ENCODE data around the gene RAPGEF4. TPM values are rescaled to one million over a fixed set of nuclear protein-coding genes. Genes with fewer than 3 reads are reported as not detected.

RAPGEF4 gene
- total and polyA plus RNA-seq, 2 donors (not counting 1 experiment from before 2014, with no cell fraction given), result 0.22 to 0.30 TPM

DNA sequence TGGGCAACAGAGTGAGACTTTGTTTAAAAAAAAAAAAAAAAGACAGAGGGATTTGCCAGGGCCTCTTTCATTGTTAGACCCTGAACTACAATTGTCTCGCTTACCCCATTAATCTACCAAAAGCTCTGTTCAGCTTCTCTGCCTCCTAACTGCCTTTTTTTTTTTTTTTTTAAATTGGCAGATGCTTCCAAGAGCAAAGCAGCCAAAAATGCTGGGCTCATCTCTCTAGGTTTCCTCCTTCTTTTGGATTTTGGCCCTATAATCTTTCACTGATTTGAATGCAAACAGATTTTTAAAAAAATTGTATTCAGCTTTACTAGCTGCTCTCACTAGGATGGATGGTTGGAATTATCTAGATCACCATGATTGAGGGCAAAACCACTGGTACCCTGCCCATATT, 33.2 kb upstream of the RAPGEF4 start:
- no peaks in the 10 kb centered on the region for H3K4me1 Mint-ChIP-seq
- no peak overlapping the region for H3K27ac Mint-ChIP-seq
- Histone ChIP-seq H3K4me2 (replicated peaks; ENCODE audit: low read depth, low read length, poor library complexity, severe bottlenecking) (no peak overlapping the region), H3K27me3 (replicated peaks in 1 of 4; ENCODE audit: control extremely low read depth in 1 of 4, control insufficient read depth in 3 of 4, insufficient read depth in 4 of 4, low read length in 3 of 4) (no peaks in the 10 kb centered on the region), H3K9me3 (ENCODE audit: control extremely low read depth in 1 of 3, control insufficient read depth in 2 of 3, insufficient read depth in 1 of 3, low read length in 2 of 3) (peaks cover 0 to 7% (median 0%) of the 10 kb centered on the region in 3 donors), H4K20me1 (ENCODE audit: control insufficient read depth, insufficient read depth, low read length, poor library complexity, severe bottlenecking) (no peaks in the 10 kb centered on the region), H3K36me3 (replicated peaks in 1 of 2; ENCODE audit: control extremely low read depth in 1 of 2, control insufficient read depth in 1 of 2, extremely low read depth in 1 of 2, insufficient read depth in 2 of 2, low read length in 1 of 2) (no peaks in the 10 kb centered on the region), H3K79me2 (ENCODE audit: control insufficient read depth, insufficient read depth, low read length) (no peaks in the 10 kb centered on the region), H2AFZ (ENCODE audit: insufficient read depth, low read depth, low read length, poor library complexity, severe bottlenecking) (no peak overlapping the region), H3K4me1 (ENCODE audit: control insufficient read depth in 2 of 2, insufficient read depth in 2 of 2, low read length in 2 of 2) (no peaks in the 10 kb centered on the region), H3K27ac (ENCODE audit: low read length in 2 of 2) (no peak overlapping the region), H3K9ac (ENCODE audit: low read length) (no peak overlapping the region), H3K4me3 (ENCODE audit: control extremely low read depth in 1 of 5, extremely low read depth in 1 of 5, insufficient read depth in 1 of 5, low read depth in 2 of 5, low read length in 4 of 5) (no peak overlapping the region)
- ATAC-seq (ENCODE audit: low read depth), result no peak
- intact Hi-C loops (cut with micrococcal nuclease), result no loop called here
- H3K4me3 Mint-ChIP-seq, result no peak overlapping the region
- no peak for TF ChIP-seq EZH2 (IDR thresholded peaks at IDR 0.05; ENCODE audit: borderline replicate concordance, insufficient read depth, low read depth, low read length, poor library complexity, severe bottlenecking)
- TF ChIP-seq, protein P1, sequence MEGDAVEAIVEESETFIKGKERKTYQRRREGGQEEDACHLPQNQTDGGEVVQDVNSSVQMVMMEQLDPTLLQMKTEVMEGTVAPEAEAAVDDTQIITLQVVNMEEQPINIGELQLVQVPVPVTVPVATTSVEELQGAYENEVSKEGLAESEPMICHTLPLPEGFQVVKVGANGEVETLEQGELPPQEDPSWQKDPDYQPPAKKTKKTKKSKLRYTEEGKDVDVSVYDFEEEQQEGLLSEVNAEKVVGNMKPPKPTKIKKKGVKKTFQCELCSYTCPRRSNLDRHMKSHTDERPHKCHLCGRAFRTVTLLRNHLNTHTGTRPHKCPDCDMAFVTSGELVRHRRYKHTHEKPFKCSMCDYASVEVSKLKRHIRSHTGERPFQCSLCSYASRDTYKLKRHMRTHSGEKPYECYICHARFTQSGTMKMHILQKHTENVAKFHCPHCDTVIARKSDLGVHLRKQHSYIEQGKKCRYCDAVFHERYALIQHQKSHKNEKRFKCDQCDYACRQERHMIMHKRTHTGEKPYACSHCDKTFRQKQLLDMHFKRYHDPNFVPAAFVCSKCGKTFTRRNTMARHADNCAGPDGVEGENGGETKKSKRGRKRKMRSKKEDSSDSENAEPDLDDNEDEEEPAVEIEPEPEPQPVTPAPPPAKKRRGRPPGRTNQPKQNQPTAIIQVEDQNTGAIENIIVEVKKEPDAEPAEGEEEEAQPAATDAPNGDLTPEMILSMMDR (IDR thresholded peaks at IDR 0.05), result no peak
- POLR2A ChIA-PET, result no interaction called here
- no CpG with 5 or more reads among the region's 1 CpG for WGBS (ENCODE audit: insufficient coverage)
- H3K9me3 Mint-ChIP-seq (ENCODE audit: insufficient read depth), result no peaks in the 10 kb centered on the region
- peaks cover 10% of the 10 kb centered on the region for H3K27me3 Mint-ChIP-seq
- no peak for DNase-seq
- CTCF ChIA-PET, result no interaction called here

DNA sequence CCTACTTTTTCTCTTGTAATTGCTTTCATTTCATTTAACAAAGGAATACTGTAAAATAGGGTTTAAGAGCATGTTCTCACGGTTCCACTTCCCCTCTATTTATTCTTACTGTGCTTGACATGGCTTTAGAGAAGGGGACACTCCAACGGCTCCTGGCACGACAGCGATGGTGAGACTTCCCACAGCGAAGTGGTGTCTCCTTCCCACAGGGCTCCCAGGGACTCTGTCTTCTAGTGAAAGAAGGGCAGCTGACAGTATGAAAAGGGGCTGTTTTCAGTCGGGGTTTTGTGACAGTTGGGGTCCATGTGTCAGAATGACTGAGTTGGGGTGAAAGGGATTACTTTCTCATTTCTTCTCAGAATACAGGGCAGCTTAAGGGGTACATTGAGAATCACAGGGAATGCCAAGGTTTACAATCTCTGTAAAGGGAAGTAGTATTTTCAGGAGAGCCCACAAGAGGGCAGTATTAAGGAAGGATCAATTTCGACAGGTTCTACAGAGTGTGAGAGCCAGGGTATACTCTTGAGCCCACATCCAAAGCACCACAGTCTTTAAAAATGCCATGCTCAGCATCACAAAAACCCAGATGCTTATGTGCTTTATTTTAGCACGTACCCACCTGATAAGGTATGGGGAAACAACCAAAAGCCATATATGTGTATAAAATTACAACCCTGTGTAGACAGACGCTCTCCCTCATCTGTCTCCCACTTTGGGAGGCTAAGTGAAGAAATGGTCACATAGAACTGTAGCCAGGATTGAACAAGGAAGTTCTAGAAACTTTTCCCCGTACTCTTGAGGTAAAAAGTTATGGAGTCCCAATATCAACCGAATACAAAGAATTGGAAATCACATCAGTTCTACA, 31.3 kb upstream of the RAPGEF4 start:
- Mint-ChIP-seq H3K27me3 (peaks cover 17% of the 10 kb centered on the region), H3K27ac (no peak overlapping the region), H3K9me3 (ENCODE audit: insufficient read depth) (no peaks in the 10 kb centered on the region), H3K4me3 (no peak overlapping the region), H3K4me1 (no peaks in the 10 kb centered on the region)
- H4K20me1 ChIP-seq (ENCODE audit: control insufficient read depth, insufficient read depth, low read length, poor library complexity, severe bottlenecking), result no peaks in the 10 kb centered on the region
- H2AFZ ChIP-seq (ENCODE audit: insufficient read depth, low read depth, low read length, poor library complexity, severe bottlenecking), result no peak overlapping the region
- 85% methylated on average over 3 of the region's 11 CpGs for WGBS (ENCODE audit: insufficient coverage)
- H3K4me3 ChIP-seq (ENCODE audit: control extremely low read depth in 1 of 5, extremely low read depth in 1 of 5, insufficient read depth in 1 of 5, low read depth in 2 of 5, low read length in 4 of 5), result no peak overlapping the region
- ChIA-PET POLR2A (no interaction called here), CTCF (no interaction called here)
- ATAC-seq (ENCODE audit: low read depth) (no peak), DNase-seq (no peak)
- H3K27ac ChIP-seq (ENCODE audit: low read length in 2 of 2), result no peak overlapping the region
- peaks cover 0 to 7% (median 0%) of the 10 kb centered on the region in 3 donors for H3K9me3 ChIP-seq (ENCODE audit: control extremely low read depth in 1 of 3, control insufficient read depth in 2 of 3, insufficient read depth in 1 of 3, low read length in 2 of 3)
- no peaks in the 10 kb centered on the region for H3K36me3 ChIP-seq (replicated peaks in 1 of 2; ENCODE audit: control extremely low read depth in 1 of 2, control insufficient read depth in 1 of 2, extremely low read depth in 1 of 2, insufficient read depth in 2 of 2, low read length in 1 of 2)
- H3K27me3 ChIP-seq (replicated peaks in 1 of 4; ENCODE audit: control extremely low read depth in 1 of 4, control insufficient read depth in 3 of 4, insufficient read depth in 4 of 4, low read length in 3 of 4), result no peaks in the 10 kb centered on the region
- H3K9ac ChIP-seq (ENCODE audit: low read length), result no peak overlapping the region
- no peak overlapping the region for H3K4me2 ChIP-seq (replicated peaks; ENCODE audit: low read depth, low read length, poor library complexity, severe bottlenecking)
- intact Hi-C loops (cut with micrococcal nuclease), result no loop called here
- no peaks in the 10 kb centered on the region for H3K79me2 ChIP-seq (ENCODE audit: control insufficient read depth, insufficient read depth, low read length)
- TF ChIP-seq EZH2 (IDR thresholded peaks at IDR 0.05; ENCODE audit: borderline replicate concordance, insufficient read depth, low read depth, low read length, poor library complexity, severe bottlenecking), result no peak
- TF ChIP-seq, protein P1 (IDR thresholded peaks at IDR 0.05), result peak; percentile 14
- H3K4me1 ChIP-seq (ENCODE audit: control insufficient read depth in 2 of 2, insufficient read depth in 2 of 2, low read length in 2 of 2), result no peaks in the 10 kb centered on the region

Data from B cell (primary cell).